SK-N-MC (cell line): ENCODE measurements around the gene TBC1D1.

Experiments used
- DNase-seq: peaks from one replicate; pipeline ENCODE4 v3.0.0-alpha.2; 2011; ENCODE audit warnings: low read depth, low spot score
- H3K27ac ChIP-seq: fragments of 200-600 bp; sonication (generic); 2 replicates; pipeline ENCODE4 v1.5.1; 2016; ENCODE audit warnings: mixed run types
- H3K36me3 ChIP-seq: fragments of 200-600 bp; sonication (generic); 2 replicates; pipeline ENCODE4 v1.6.1; 2017; ENCODE audit warnings: antibody characterized with exemption, low read length, mixed read lengths; ENCODE audit not compliant: insufficient read depth
- H3K4me3 ChIP-seq: fragments of 200-600 bp; sonication (generic); 2 replicates; pipeline ENCODE4 v1.5.1; 2016
- H3K9ac ChIP-seq: fragments of 200-600 bp; sonication (generic); 2 replicates; pipeline ENCODE4 v1.8.0; 2017; ENCODE audit warnings: mixed run types, mixed read lengths; ENCODE audit not compliant: insufficient read length
- H3K9me3 ChIP-seq: fragments of 200-600 bp; sonication (generic); 2 replicates; pipeline ENCODE4 v1.6.1; 2017; ENCODE audit warnings: low read depth, mild to moderate bottlenecking, antibody characterized with exemption, low read length, moderate library complexity, mixed read lengths
- EZH2 ChIP-seq: fragments of 200-600 bp; sonication (generic); IDR thresholded peaks from one replicate; pipeline ENCODE4 v1.6.1; 2017; ENCODE audit warnings: antibody characterized with exemption
- FOXP2 ChIP-seq: optimal IDR thresholded peaks from 2 replicates; pipeline ENCODE3; 2011; ENCODE audit warnings: mild to moderate bottlenecking, moderate library complexity; ENCODE audit not compliant: insufficient read depth; ENCODE audit errors: extremely low read length, control extremely low read depth
- POLR2AphosphoS5 ChIP-seq: IDR thresholded peaks from 2 replicates; pipeline ENCODE4 v1.6.1; 2012; ENCODE audit warnings: mild to moderate bottlenecking, low read depth, low read length, borderline replicate concordance

TBC1D1 gene

GRCh38 chr4:37860266-37860665 lies 30.6 kb upstream of the TBC1D1 start:
- Histone ChIP-seq H3K9ac (no peak overlapping the region), H3K4me3 (no peak overlapping the region), H3K36me3 (no peaks in the 10 kb centered on the region; the same call in 1 of the 2 replicates), H3K9me3 (no peaks in the 10 kb centered on the region), H3K27ac (no peak overlapping the region)
- no peak for DNase-seq
- TF ChIP-seq FOXP2 (no peak), POLR2AphosphoS5 (no peak), EZH2 (no peak)

- Histone ChIP-seq H3K4me3 (no peak overlapping the region), H3K36me3 (no peaks in the 10 kb centered on the region), H3K27ac (no peak overlapping the region), H3K9me3 (no peaks in the 10 kb centered on the region), H3K9ac (no peak overlapping the region)
- no peak for DNase-seq
- TF ChIP-seq FOXP2 (no peak), EZH2 (no peak), POLR2AphosphoS5 (no peak)
These were observed 27.9 kb upstream of the TBC1D1 start for GRCh38 chr4:37862961-37863360.

GRCh38 chr4:37864786-37865185 lies 26.1 kb upstream of the TBC1D1 start:
- TF ChIP-seq POLR2AphosphoS5 (no peak), FOXP2 (no peak), EZH2 (no peak)

GRCh38 chr4:37865450-37865849 lies 25.4 kb upstream of the TBC1D1 start:
- Histone ChIP-seq H3K36me3 (no peaks in the 10 kb centered on the region), H3K9me3 (no peaks in the 10 kb centered on the region), H3K9ac (no peak overlapping the region), H3K27ac (no peak overlapping the region), H3K4me3 (no peak overlapping the region)
- DNase-seq: no peak
- TF ChIP-seq POLR2AphosphoS5 (no peak), FOXP2 (no peak), EZH2 (no peak)

More at GRCh38 chr4:37864786-37865185, 26.1 kb upstream of the TBC1D1 start:
- DNase-seq: no peak
- no peak overlapping the region for H3K27ac ChIP-seq
- no peak overlapping the region for H3K9ac ChIP-seq
- H3K4me3 ChIP-seq: no peak overlapping the region
- H3K36me3 ChIP-seq: no peaks in the 10 kb centered on the region
- H3K9me3 ChIP-seq: no peaks in the 10 kb centered on the region

- Histone ChIP-seq H3K9me3 (no peaks in the 10 kb centered on the region), H3K27ac (no peak overlapping the region), H3K4me3 (no peak overlapping the region), H3K36me3 (no peaks in the 10 kb centered on the region), H3K9ac (no peak overlapping the region)
- no peak for DNase-seq
- TF ChIP-seq POLR2AphosphoS5 (no peak), EZH2 (no peak), FOXP2 (no peak)
These were observed 23.8 kb upstream of the TBC1D1 start for GRCh38 chr4:37867102-37867501.

- H3K4me3 ChIP-seq: no peak overlapping the region
- H3K36me3 ChIP-seq: no peaks in the 10 kb centered on the region
- H3K27ac ChIP-seq: no peak overlapping the region
- no peak for DNase-seq
- no peak overlapping the region for H3K9ac ChIP-seq
- TF ChIP-seq FOXP2 (no peak), EZH2 (no peak), POLR2AphosphoS5 (no peak)
- no peaks in the 10 kb centered on the region for H3K9me3 ChIP-seq
These were observed 22.6 kb upstream of the TBC1D1 start for GRCh38 chr4:37868238-37868637.

- TF ChIP-seq FOXP2 (no peak), EZH2 (no peak), POLR2AphosphoS5 (no peak)
- Histone ChIP-seq H3K27ac (no peak overlapping the region), H3K9me3 (no peaks in the 10 kb centered on the region), H3K36me3 (no peaks in the 10 kb centered on the region), H3K4me3 (no peak overlapping the region), H3K9ac (no peak overlapping the region)
- no peak for DNase-seq
These were observed 18.4 kb upstream of the TBC1D1 start for GRCh38 chr4:37872310-37872988.

GRCh38 chr4:37873386-37873785 lies 17.5 kb upstream of the TBC1D1 start:
- Histone ChIP-seq H3K27ac (no peak overlapping the region), H3K4me3 (no peak overlapping the region), H3K9me3 (no peaks in the 10 kb centered on the region), H3K9ac (no peak overlapping the region), H3K36me3 (no peaks in the 10 kb centered on the region)
- TF ChIP-seq FOXP2 (no peak), POLR2AphosphoS5 (no peak), EZH2 (no peak)
- no peak for DNase-seq

- no peak overlapping the region for H3K9ac ChIP-seq
- no peaks in the 10 kb centered on the region for H3K36me3 ChIP-seq
- no peak overlapping the region for H3K27ac ChIP-seq
- H3K4me3 ChIP-seq: no peak overlapping the region
- no peaks in the 10 kb centered on the region for H3K9me3 ChIP-seq
- DNase-seq: no peak
- TF ChIP-seq EZH2 (no peak), FOXP2 (no peak), POLR2AphosphoS5 (no peak)
These were observed 14.7 kb upstream of the TBC1D1 start for GRCh38 chr4:37876156-37876555.
